PC-3 (cell line): ENCODE measurements around the gene BFSP2. TPM values are rescaled to one million over a fixed set of nuclear protein-coding genes. Genes with fewer than 3 reads are reported as not detected.

Source experiments
- ATAC-seq: fragments of 200-7000 bp; cut with Tn5 transposase; 2 replicates; pipeline ENCODE4 v1.9.1; 2020; ENCODE audit warnings: mild to moderate bottlenecking, moderate library complexity
- BruUV-seq: library from RNA; stranded (reverse); fragments of 400-500 nt; replicated peaks from 2 replicates; lab custom pipeline; 2021; lab: Mats Ljungman, UMichigan
- CTCF ChIA-PET: fragments of 300-600 bp; sonication (Branson Sonifier 250); formaldehyde crosslinking; loops from one replicate; lab custom pipeline; 2022; ENCODE audit warnings: antibody characterized with exemption; lab: Charles Lee
- POLR2A ChIA-PET: fragments of 300-600 bp; sonication (Branson Sonifier 250); formaldehyde crosslinking; loops from one replicate; lab custom pipeline; 2022; ENCODE audit warnings: antibody characterized with exemption; ENCODE audit not compliant: unreplicated experiment; lab: Charles Lee
- DNase-seq: peaks from one replicate; pipeline ENCODE4 v3.0.0-alpha.2; 2015
- H2AFZ ChIP-seq: fragments of 300-600 bp; sonication (generic); 2 replicates; pipeline ENCODE4 v1.6.0; 2016; ENCODE audit warnings: antibody characterized with exemption, low read length
- H3F3A ChIP-seq: fragments of 300-600 bp; sonication (generic); one replicate; pipeline ENCODE4 v1.6.0; 2017; ENCODE audit warnings: antibody characterized with exemption, low read length, control low read depth, mild to moderate bottlenecking; ENCODE audit not compliant: unreplicated experiment
- H3K27ac ChIP-seq: fragments of 300-600 bp; sonication (generic); 2 replicates; pipeline ENCODE4 v1.5.1; 2016; ENCODE audit warnings: mild to moderate bottlenecking, low read length
- H3K27me3 ChIP-seq: fragments of 300-600 bp; sonication (generic); 2 replicates; pipeline ENCODE4 v1.6.1; 2016; ENCODE audit warnings: low read length, mixed read lengths
- H3K36me3 ChIP-seq: fragments of 300-600 bp; sonication (generic); 2 replicates; pipeline ENCODE4 v1.6.1; 2016; ENCODE audit warnings: low read depth, mixed run types, low read length, mixed read lengths
- H3K4me1 ChIP-seq: fragments of 300-600 bp; sonication (generic); 2 replicates; pipeline ENCODE4 v1.5.1; 2016; ENCODE audit warnings: low read length; ENCODE audit not compliant: insufficient read depth
- H3K4me2 ChIP-seq: fragments of 300-600 bp; sonication (generic); 2 replicates; pipeline ENCODE4 v1.6.0; 2016; ENCODE audit warnings: low read length
- H3K4me3 ChIP-seq: fragments of 300-600 bp; sonication (generic); 2 replicates; pipeline ENCODE4 v1.5.1; 2016; ENCODE audit warnings: mild to moderate bottlenecking, low read length, mixed read lengths
- H3K79me2 ChIP-seq: fragments of 300-600 bp; sonication (generic); 2 replicates; pipeline ENCODE4 v1.6.1; 2017; ENCODE audit warnings: low read length, mixed read lengths
- H3K9ac ChIP-seq: fragments of 300-600 bp; sonication (generic); 2 replicates; pipeline ENCODE4 v1.6.0; 2016; ENCODE audit warnings: mild to moderate bottlenecking, low read length
- H3K9me2 ChIP-seq: fragments of 300-600 bp; sonication (generic); replicated peaks from 2 replicates; pipeline ENCODE4 v1.6.1; 2016; ENCODE audit warnings: mixed run types, low read length, mixed read lengths
- H3K9me3 ChIP-seq: fragments of 300-600 bp; sonication (generic); 2 replicates; pipeline ENCODE4 v1.6.1; 2016; ENCODE audit warnings: low read length, mixed read lengths
- H4K20me1 ChIP-seq: fragments of 300-600 bp; sonication (generic); 2 replicates; pipeline ENCODE4 v1.6.1; 2016; ENCODE audit warnings: low read length, mixed read lengths
- EZH2 ChIP-seq: fragments of 300-600 bp; sonication (generic); IDR thresholded peaks from one replicate; pipeline ENCODE4 v1.6.1; 2017; ENCODE audit warnings: antibody characterized with exemption, mild to moderate bottlenecking, low read length; ENCODE audit not compliant: unreplicated experiment
- EZH2phosphoT487 ChIP-seq: fragments of 300-600 bp; sonication (generic); IDR thresholded peaks from 2 replicates; pipeline ENCODE4 v1.6.1; 2018; ENCODE audit warnings: mild to moderate bottlenecking, antibody characterized with exemption, low read length, borderline replicate concordance
- intact Hi-C: fragments of 100-400 bp; cut with micrococcal nuclease; formaldehyde crosslinking; loops from 2 replicates; pipeline ENCODE4 v1.9.0; 2023
- total RNA-seq: library from RNA; depleted of rRNA; stranded (reverse); fragments of >200 nt; gene quantifications from 2 replicates; pipeline ENCODE4 v1.2.3, GENCODE V29; 2014
- TF ChIP-seq, protein P1 (sequence below): fragments of 300-600 bp; sonication (generic); conservative IDR thresholded peaks from 2 replicates; pipeline ENCODE4 v1.5.1; 2017; ENCODE audit warnings: antibody characterized with exemption, low read depth, mild to moderate bottlenecking, low read length

Gene BFSP2
- total RNA-seq, 1 experiment from 2014 or later = not detected

GRCh38 chr3:133375403-133375745 lies 24.5 kb upstream of the BFSP2 start:
- no peaks in the 10 kb centered on the region for H3K79me2 ChIP-seq
- H3F3A ChIP-seq = no peaks in the 10 kb centered on the region
- ATAC-seq (no peak), DNase-seq (no peak)
- CTCF ChIA-PET = no interaction called here
- no peak for TF ChIP-seq EZH2
- no peak for TF ChIP-seq EZH2phosphoT487
- TF ChIP-seq, protein P1, sequence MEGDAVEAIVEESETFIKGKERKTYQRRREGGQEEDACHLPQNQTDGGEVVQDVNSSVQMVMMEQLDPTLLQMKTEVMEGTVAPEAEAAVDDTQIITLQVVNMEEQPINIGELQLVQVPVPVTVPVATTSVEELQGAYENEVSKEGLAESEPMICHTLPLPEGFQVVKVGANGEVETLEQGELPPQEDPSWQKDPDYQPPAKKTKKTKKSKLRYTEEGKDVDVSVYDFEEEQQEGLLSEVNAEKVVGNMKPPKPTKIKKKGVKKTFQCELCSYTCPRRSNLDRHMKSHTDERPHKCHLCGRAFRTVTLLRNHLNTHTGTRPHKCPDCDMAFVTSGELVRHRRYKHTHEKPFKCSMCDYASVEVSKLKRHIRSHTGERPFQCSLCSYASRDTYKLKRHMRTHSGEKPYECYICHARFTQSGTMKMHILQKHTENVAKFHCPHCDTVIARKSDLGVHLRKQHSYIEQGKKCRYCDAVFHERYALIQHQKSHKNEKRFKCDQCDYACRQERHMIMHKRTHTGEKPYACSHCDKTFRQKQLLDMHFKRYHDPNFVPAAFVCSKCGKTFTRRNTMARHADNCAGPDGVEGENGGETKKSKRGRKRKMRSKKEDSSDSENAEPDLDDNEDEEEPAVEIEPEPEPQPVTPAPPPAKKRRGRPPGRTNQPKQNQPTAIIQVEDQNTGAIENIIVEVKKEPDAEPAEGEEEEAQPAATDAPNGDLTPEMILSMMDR = no peak
- H3K27me3 ChIP-seq = peaks cover 12% of the 10 kb centered on the region
- H2AFZ ChIP-seq = no peak overlapping the region
- no peak overlapping the region for H3K4me3 ChIP-seq
- no peak overlapping the region for H3K9ac ChIP-seq
- intact Hi-C loops = no loop called here
- H3K9me2 ChIP-seq = no peaks in the 10 kb centered on the region
- POLR2A ChIA-PET = no interaction called here
- H3K4me2 ChIP-seq = no peak overlapping the region
- no peaks in the 10 kb centered on the region for H3K9me3 ChIP-seq
- no TSS peak for BruUV-seq
- H3K4me1 ChIP-seq = no peaks in the 10 kb centered on the region
- no peaks in the 10 kb centered on the region for H4K20me1 ChIP-seq
- no peaks in the 10 kb centered on the region for H3K36me3 ChIP-seq
- no peak overlapping the region for H3K27ac ChIP-seq

DNA sequence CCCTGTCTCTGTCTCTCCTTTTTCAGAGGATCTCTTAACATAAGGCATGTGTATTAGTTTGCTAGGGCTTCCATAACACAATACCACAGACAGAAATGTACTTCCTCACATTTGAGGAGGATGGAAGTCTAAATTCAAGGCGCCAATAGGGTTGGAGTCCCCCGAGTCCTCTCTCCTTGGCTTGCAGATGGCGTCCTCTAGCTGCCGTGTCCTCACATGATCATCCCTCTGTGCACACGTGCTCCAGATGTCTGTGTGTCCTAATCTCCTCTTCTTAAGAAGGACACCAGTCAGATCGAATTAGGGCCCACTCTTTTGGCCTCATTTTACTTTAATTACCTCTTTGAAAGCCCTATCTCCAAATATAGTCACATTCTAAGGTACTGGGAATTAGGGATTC lies 23.0 kb upstream of the BFSP2 start:
- CTCF ChIA-PET = interaction anchor here (0.7 kb wide), 1 partner anchor 332 kb away, joined by 3 read pairs; no protein-coding TSS in a partner anchor
- Histone ChIP-seq H3K9ac (no peak overlapping the region), H3K4me2 (no peak overlapping the region), H3F3A (no peaks in the 10 kb centered on the region), H3K4me1 (no peaks in the 10 kb centered on the region), H3K79me2 (no peaks in the 10 kb centered on the region), H3K27me3 (peaks cover 26% of the 10 kb centered on the region), H3K9me2 (no peaks in the 10 kb centered on the region), H3K27ac (no peak overlapping the region), H2AFZ (no peak overlapping the region), H3K36me3 (no peaks in the 10 kb centered on the region), H3K9me3 (no peaks in the 10 kb centered on the region), H3K4me3 (no peak overlapping the region), H4K20me1 (no peaks in the 10 kb centered on the region)
- TF ChIP-seq EZH2phosphoT487 (no peak), EZH2 (no peak)
- TF ChIP-seq, protein P1 = no peak
- DNase-seq (no peak), ATAC-seq (no peak)
- POLR2A ChIA-PET = no interaction called here
- intact Hi-C loops = loop anchor here (2.0 kb wide), 1 partner anchor 646 kb away; no protein-coding TSS in a partner anchor
- BruUV-seq = no TSS peak

- no TSS peak for BruUV-seq
Measured at GRCh38 chr3:133377396-133377795, 22.5 kb upstream of the BFSP2 start.

More at GRCh38 chr3:133377396-133377795, 22.5 kb upstream of the BFSP2 start:
- Histone ChIP-seq H3K27me3 (peaks cover 28% of the 10 kb centered on the region), H3K9me2 (no peaks in the 10 kb centered on the region), H2AFZ (no peak overlapping the region), H3K27ac (no peak overlapping the region), H3K9me3 (no peaks in the 10 kb centered on the region), H4K20me1 (no peaks in the 10 kb centered on the region), H3K4me3 (no peak overlapping the region), H3K4me2 (no peak overlapping the region), H3K36me3 (no peaks in the 10 kb centered on the region), H3K9ac (no peak overlapping the region), H3F3A (no peaks in the 10 kb centered on the region), H3K4me1 (no peaks in the 10 kb centered on the region), H3K79me2 (no peaks in the 10 kb centered on the region)
- intact Hi-C loops = loop anchor here (2.0 kb wide), 1 partner anchor 647 kb away; no protein-coding TSS in a partner anchor
- peak; percentile 60 for ATAC-seq
- DNase-seq = peak; percentile 50
- TF ChIP-seq EZH2phosphoT487 = no peak
- TF ChIP-seq, protein P1 = peak; percentile 55
- POLR2A ChIA-PET = no interaction called here
- CTCF ChIA-PET = interaction anchor here (0.7 kb wide), 1 partner anchor 333 kb away, joined by 3 read pairs; no protein-coding TSS in a partner anchor
